ENCODE measurements around the gene CD8A. TPM values are rescaled to one million over a fixed set of nuclear protein-coding genes. Genes with fewer than 3 reads are reported as not detected.
A peak's percentile ranks its signal among the peaks of the same experiment; 100 is the strongest.
"Not testable (repeated sequence)": the region's sequence is repeated elsewhere in the genome, so short reads cannot be mapped to it uniquely, and the experiment has no call there.

Gene CD8A
- total RNA-seq, 1 donor = not detected

DNA sequence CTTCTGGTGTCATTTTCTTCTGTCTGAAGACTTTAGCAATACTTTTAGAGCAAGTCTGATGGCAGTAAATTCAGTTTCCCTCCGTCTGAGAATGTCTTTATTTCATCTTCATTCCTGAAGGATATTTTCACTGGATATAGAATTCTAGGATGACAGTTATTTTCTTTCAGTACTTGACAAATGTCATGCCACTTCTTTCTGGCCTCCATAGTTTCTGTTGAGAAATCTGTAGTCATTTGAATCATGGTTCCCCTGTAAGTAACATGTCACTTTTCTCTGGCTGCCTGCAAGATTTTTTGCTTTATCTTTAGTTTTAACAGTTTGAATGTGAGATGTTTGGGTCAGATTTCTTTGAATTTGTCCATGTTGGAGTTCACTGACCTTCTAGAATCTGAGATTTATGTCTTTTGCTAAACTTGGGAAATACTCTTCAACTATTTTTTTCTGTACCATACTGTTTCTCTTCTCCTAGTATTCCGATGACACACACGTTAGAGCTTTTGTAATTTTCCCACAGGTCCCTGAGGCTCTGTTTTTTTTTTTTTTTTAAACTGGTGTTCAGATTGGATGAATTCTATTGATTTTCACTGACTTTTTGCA is 40.4 kb downstream of the CD8A start:
- H3K4me3 ChIP-seq (ENCODE audit: low read depth, low read length) = no peak overlapping the region
- DNase-seq (ENCODE audit: low read depth) = no peak
- TF ChIP-seq, protein P1, sequence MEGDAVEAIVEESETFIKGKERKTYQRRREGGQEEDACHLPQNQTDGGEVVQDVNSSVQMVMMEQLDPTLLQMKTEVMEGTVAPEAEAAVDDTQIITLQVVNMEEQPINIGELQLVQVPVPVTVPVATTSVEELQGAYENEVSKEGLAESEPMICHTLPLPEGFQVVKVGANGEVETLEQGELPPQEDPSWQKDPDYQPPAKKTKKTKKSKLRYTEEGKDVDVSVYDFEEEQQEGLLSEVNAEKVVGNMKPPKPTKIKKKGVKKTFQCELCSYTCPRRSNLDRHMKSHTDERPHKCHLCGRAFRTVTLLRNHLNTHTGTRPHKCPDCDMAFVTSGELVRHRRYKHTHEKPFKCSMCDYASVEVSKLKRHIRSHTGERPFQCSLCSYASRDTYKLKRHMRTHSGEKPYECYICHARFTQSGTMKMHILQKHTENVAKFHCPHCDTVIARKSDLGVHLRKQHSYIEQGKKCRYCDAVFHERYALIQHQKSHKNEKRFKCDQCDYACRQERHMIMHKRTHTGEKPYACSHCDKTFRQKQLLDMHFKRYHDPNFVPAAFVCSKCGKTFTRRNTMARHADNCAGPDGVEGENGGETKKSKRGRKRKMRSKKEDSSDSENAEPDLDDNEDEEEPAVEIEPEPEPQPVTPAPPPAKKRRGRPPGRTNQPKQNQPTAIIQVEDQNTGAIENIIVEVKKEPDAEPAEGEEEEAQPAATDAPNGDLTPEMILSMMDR (IDR thresholded peaks at IDR 0.05; ENCODE audit: insufficient read depth, low read length) = no peak

DNA sequence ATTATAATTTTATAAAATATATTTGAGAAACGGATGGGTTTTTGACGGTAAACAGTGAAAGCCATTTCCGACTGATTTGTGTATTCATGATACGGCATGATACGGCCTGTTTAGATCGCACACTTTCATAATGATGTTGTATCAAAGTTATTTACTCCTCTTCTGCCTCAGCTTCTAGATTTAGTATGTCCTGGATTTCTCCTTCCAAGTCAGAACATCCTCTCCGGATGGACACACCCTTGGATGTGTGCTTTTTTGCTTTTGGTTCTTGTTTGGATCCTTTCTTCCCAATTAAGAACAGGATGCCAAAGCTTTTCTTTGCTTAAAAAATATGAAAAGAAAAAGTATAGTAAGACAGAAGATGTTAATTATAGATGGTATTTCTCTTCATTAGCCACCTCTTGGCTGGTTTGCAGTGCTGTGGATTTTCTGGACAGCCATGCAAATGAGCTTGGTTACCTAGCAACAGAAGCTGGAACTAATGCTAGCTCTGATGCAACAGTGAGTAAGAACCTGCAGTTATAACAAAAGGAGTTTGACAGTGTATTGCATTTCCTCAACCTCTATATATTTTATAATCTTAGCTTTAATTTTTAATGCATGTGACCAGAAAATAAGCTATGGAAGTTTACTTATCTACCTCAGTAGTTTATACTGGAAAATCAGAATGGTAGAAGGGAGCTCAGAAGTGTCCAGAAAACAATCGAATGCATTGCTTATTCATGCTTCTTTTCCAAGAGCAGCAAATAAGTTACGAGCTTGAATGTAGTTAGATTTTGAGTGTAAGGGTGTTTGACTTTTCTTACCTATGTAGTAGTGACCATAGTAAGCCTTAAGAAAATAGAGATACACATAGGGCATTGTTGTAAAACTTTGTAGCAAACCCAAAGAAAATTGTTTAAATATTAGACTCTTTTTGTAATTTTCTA is 42.7 kb downstream of the CD8A start:
- peak; percentile 94 for DNase-seq (ENCODE audit: low read depth)
- TF ChIP-seq, protein P1 (IDR thresholded peaks at IDR 0.05; ENCODE audit: insufficient read depth, low read length) = no peak
- no peak overlapping the region for H3K4me3 ChIP-seq (ENCODE audit: low read depth, low read length)

DNA sequence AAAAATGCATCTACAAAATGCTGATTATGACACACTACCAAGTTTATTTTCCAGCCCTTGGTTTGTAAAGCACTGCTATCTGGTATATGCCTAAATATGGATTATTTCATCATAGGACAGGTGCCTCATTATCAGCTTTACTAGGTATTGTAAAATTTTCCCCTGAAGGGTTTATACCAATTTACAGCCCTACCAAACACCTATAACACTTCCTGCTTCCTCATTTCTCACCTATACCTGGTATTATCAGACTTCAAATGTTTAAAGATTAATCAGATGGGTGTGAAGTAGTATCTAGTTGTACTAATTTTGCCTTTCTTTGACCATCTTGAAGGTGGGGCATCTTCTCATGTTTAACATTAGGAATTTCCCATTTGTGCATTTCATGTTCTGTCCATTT is 43.8 kb downstream of the CD8A start:
- TF ChIP-seq, protein P1 (IDR thresholded peaks at IDR 0.05; ENCODE audit: insufficient read depth, low read length) = no peak
- H3K4me3 ChIP-seq (ENCODE audit: low read depth, low read length) = no peak overlapping the region
- DNase-seq (ENCODE audit: low read depth) = no peak

DNA sequence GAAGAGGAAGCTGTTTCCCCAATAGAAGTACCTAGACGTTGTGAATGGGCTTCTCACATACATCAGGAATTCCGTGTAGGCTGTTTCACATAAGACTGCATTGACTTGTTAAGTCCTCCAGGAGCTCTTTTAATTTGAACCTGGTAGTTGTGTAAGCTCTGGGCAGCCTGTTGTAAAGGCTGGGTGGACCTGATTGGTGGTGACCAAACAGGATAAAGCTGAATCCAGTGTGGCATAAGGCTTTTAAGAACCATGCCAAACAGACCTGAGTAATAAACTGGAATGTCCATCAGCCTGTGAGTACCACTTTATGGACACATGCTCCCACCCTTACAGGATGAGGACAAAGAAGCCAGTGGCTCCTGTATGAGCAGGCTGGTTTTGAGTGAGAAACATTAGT is 46.6 kb downstream of the CD8A start:
- DNase-seq (ENCODE audit: low read depth) = no peak
- TF ChIP-seq, protein P1 (IDR thresholded peaks at IDR 0.05; ENCODE audit: insufficient read depth, low read length) = no peak
- no peak overlapping the region for H3K4me3 ChIP-seq (ENCODE audit: low read depth, low read length)

DNA sequence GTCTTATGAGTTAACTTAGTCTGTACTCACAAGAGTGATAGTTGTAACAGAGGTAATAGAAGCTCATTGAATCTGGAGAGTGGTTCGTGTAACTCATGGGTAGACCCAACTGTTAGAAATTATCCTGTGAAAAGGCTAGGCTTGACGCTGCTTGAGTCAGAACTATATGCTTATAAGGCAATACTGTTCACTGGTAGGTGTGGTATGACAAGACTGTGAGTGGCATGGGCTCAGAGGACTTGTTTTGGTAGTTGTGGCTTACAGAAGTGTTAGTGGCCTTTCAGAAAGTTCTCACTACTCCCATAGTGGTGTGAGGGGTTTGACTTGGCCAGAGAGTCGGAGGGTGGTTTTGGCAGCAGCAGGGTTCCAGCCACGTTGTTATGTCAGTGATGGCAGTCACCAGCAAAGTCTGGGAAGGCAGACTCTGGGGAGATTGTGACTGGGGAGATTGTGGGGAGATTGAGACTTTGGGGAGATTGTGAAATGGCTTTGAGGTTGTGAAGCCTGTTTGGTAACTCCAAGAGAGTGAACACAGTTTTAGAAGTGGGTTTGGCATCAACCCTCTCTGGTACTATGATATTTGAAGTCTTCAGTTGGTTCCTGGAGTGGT is 48.7 kb downstream of the CD8A start:
- DNase-seq (ENCODE audit: low read depth); H3K4me3 ChIP-seq (ENCODE audit: low read depth, low read length): not testable (repeated sequence)

DNA sequence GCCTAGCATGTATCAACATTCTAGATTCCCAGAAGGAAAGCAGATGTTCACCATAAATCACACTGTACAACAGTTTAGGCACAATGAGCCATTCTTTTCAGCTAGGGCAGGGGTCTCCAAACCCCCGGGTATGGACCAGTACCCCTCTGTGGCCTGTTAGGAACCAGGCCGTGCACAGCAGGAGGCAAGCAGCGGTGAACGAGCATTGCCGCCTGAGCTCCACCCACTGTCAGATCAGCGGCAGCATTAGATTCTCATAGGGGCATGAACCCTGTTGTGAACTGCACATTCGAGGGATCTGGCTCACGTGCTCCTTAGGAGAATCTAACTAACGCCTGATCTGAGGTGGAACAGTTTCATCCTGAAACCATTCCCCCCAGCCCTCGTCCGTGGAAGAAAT is 50.8 kb downstream of the CD8A start:
- not testable (repeated sequence) for DNase-seq (ENCODE audit: low read depth); H3K4me3 ChIP-seq (ENCODE audit: low read depth, low read length)

DNA sequence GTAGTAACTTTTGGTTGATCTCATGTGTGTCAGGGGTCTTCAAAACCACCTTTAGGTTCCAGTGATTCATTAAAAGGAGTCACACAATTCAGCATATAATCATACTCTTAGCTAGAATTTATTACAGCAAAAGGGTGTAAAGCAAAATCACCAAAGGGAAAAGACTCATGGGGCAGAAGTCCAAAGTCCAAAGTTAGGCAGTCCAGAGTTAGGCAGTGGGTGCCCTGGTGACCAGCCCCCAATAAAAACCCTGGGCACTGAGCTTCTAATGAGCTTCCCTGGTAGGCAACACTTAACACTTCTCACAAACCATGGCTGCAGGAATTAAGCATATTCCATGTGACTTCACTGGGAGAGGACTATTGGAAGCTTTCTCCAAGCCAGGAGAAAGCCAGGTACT is 51.2 kb downstream of the CD8A start:
- DNase-seq (ENCODE audit: low read depth); H3K4me3 ChIP-seq (ENCODE audit: low read depth, low read length): not testable (repeated sequence)

DNA sequence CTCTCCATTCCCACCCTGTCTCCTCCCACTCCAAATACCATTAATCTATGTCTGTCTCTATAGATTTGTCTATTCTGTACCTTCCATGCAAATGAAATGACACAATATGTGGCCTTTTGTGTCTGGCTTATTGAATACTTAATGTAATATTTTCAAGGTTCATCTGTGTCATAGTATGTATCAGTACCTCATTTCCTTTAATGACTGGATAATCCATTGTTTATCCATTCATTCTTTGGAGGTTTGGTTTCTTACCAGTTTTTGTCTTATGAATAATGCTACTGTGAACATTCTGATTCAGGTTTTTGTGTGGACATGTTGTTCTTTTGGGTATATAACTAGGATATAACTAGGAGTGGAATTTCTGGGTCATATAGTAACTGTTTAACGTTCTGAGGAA is 55.8 kb downstream of the CD8A start:
- not testable (repeated sequence) for DNase-seq (ENCODE audit: low read depth); H3K4me3 ChIP-seq (ENCODE audit: low read depth, low read length)

Other genes starting within 250 kb of the CD8A start
- 87.5 and 202 TPM in 2 replicates for gene CHMP3, start 227.5 kb downstream of the CD8A start, total RNA-seq (ENCODE audit: low replicate concordance)
- 25.0 and 25.1 TPM in 2 replicates for gene RNF103, start 167.0 kb downstream of the CD8A start, total RNA-seq (ENCODE audit: low replicate concordance)
- gene RMND5A, start 70.6 kb downstream of the CD8A start, total RNA-seq (ENCODE audit: low replicate concordance) = 18.8 and 20.2 TPM in 2 replicates
- not detected in 2 replicates for gene CD8B, start 71.0 kb upstream of the CD8A start, total RNA-seq (ENCODE audit: low replicate concordance)
- 0.54 TPM in 1 of 2 replicates, not detected in the other for gene RGPD1, start 151.2 kb upstream of the CD8A start, total RNA-seq (ENCODE audit: low replicate concordance)
- gene PLGLB1, start 230.9 kb upstream of the CD8A start, total RNA-seq (ENCODE audit: low replicate concordance) = 1.5 and 4.9 TPM in 2 replicates

All from fibroblast of the aortic adventitia (primary cell).